H9 (cell line): Measurements from ENCODE around the gene CBX8. TPM values are rescaled to one million over a fixed set of nuclear protein-coding genes. Genes with fewer than 3 reads are reported as not detected.

Source experiments
- DNase-seq: peaks from one replicate; pipeline ENCODE4 v3.0.0-alpha.2; 2017
- H2AFZ ChIP-seq: one replicate; pipeline ENCODE4 v1.6.1; 2013; ENCODE audit warnings: mild to moderate bottlenecking, low read length, control low read depth, moderate library complexity
- H2AK5ac ChIP-seq: 2 replicates; pipeline ENCODE4 v1.6.1; 2013; ENCODE audit warnings: low read length, control low read depth, mixed read lengths; ENCODE audit not compliant: insufficient read length
- H2BK120ac ChIP-seq: one replicate; pipeline ENCODE4 v1.6.1; 2013; ENCODE audit warnings: low read depth, mild to moderate bottlenecking, low read length, control low read depth, inconsistent platforms; ENCODE audit not compliant: poor library complexity, severe bottlenecking
- H2BK12ac ChIP-seq: 2 replicates; pipeline ENCODE4 v1.6.1; 2013; ENCODE audit warnings: low read length, control low read depth, mixed read lengths, low read depth; ENCODE audit not compliant: insufficient read length
- H2BK15ac ChIP-seq: 2 replicates; pipeline ENCODE4 v1.6.1; 2013; ENCODE audit warnings: low read depth, low read length, control low read depth
- H2BK20ac ChIP-seq: one replicate; pipeline ENCODE4 v1.6.1; 2013; ENCODE audit warnings: low read depth, mild to moderate bottlenecking, low read length, control low read depth, inconsistent platforms; ENCODE audit not compliant: poor library complexity, severe bottlenecking
- H2BK5ac ChIP-seq: 2 replicates; pipeline ENCODE4 v1.6.1; 2013; ENCODE audit warnings: low read length, control low read depth, mixed read lengths; ENCODE audit not compliant: insufficient read length
- H3K14ac ChIP-seq: 2 replicates; pipeline ENCODE4 v1.6.1; 2013; ENCODE audit warnings: low read length, control low read depth; ENCODE audit not compliant: insufficient read depth
- H3K18ac ChIP-seq: 2 replicates; pipeline ENCODE4 v1.6.1; 2013; ENCODE audit warnings: low read depth, mild to moderate bottlenecking, mixed read lengths, low read length, control low read depth; ENCODE audit not compliant: insufficient read length
- H3K23ac ChIP-seq: 2 replicates; pipeline ENCODE4 v1.6.1; 2013; ENCODE audit warnings: low read length, control low read depth, mixed read lengths, low read depth; ENCODE audit not compliant: insufficient read length
- H3K23me2 ChIP-seq: 2 replicates; pipeline ENCODE4 v1.6.1; 2013; ENCODE audit warnings: low read depth, mild to moderate bottlenecking, mixed read lengths, low read length, control low read depth; ENCODE audit not compliant: insufficient read length, poor library complexity, severe bottlenecking
- H3K27ac ChIP-seq: 2 replicates; pipeline ENCODE4 v1.5.1; 2013; ENCODE audit warnings: low read length, control low read depth, mixed read lengths, low read depth; ENCODE audit not compliant: insufficient read length
- H3K27me3 ChIP-seq: 2 replicates; pipeline ENCODE4 v1.6.1; 2013; ENCODE audit warnings: low read length, control low read depth, inconsistent platforms; ENCODE audit not compliant: insufficient read depth
- H3K4ac ChIP-seq: 2 replicates; pipeline ENCODE4 v1.6.1; 2013; ENCODE audit warnings: low read depth, mild to moderate bottlenecking, control low read depth, inconsistent platforms, low read length, moderate library complexity
- H3K4me1 ChIP-seq: 2 replicates; pipeline ENCODE4 v1.6.1; 2013; ENCODE audit warnings: low read length, control low read depth, inconsistent platforms; ENCODE audit not compliant: insufficient read depth
- H3K4me2 ChIP-seq: 2 replicates; pipeline ENCODE4 v1.6.1; 2013; ENCODE audit warnings: low read length, control low read depth, mixed read lengths; ENCODE audit not compliant: insufficient read length, insufficient read depth
- H3K56ac ChIP-seq: 2 replicates; pipeline ENCODE4 v1.6.1; 2013; ENCODE audit warnings: low read depth, mild to moderate bottlenecking, mixed read lengths, low read length, control low read depth; ENCODE audit not compliant: insufficient read length
- H3K79me1 ChIP-seq: 2 replicates; pipeline ENCODE4 v1.6.1; 2013; ENCODE audit warnings: low read depth, mild to moderate bottlenecking, moderate library complexity, low read length, control low read depth, inconsistent platforms; ENCODE audit not compliant: insufficient read depth, poor library complexity, severe bottlenecking
- H3K79me2 ChIP-seq: 2 replicates; pipeline ENCODE4 v1.6.1; 2013; ENCODE audit warnings: low read length, control low read depth, inconsistent platforms; ENCODE audit not compliant: insufficient read depth
- H3K9ac ChIP-seq: 2 replicates; pipeline ENCODE4 v1.6.1; 2013; ENCODE audit warnings: low read length, control low read depth, mixed read lengths; ENCODE audit not compliant: insufficient read length; ENCODE audit errors: extremely low read depth
- H3K9me3 ChIP-seq: one replicate; pipeline ENCODE4 v1.6.1; 2013; ENCODE audit warnings: low read depth, low read length, inconsistent platforms; ENCODE audit not compliant: control insufficient read depth
- H3T11ph ChIP-seq: one replicate; pipeline ENCODE4 v1.6.1; 2013; ENCODE audit warnings: mild to moderate bottlenecking, low read length, control low read depth, inconsistent platforms
- H4K20me1 ChIP-seq: one replicate; pipeline ENCODE4 v1.6.1; 2013; ENCODE audit not compliant: control insufficient read depth, insufficient read length, insufficient read depth
- H4K5ac ChIP-seq: 2 replicates; pipeline ENCODE4 v1.6.1; 2013; ENCODE audit warnings: low read depth, mild to moderate bottlenecking, mixed read lengths, low read length, control low read depth; ENCODE audit not compliant: insufficient read length
- H4K8ac ChIP-seq: replicated peaks from 2 replicates; pipeline ENCODE4 v1.6.1; 2013; ENCODE audit warnings: low read length, control low read depth, mixed read lengths, low read depth; ENCODE audit not compliant: insufficient read length
- H4K91ac ChIP-seq: 2 replicates; pipeline ENCODE4 v1.6.1; 2013; ENCODE audit warnings: low read depth, mild to moderate bottlenecking, moderate library complexity, mixed read lengths, low read length, control low read depth; ENCODE audit not compliant: insufficient read length
- H3K27ac Mint-ChIP-seq, 3 experiments: 2 replicates in 2 of 3; 3 replicates in 1 of 3; pipeline ENCODE4 v1.8.0; 2020 to 2021; ENCODE audit warnings: mixed read lengths in 3 of 3, mild to moderate bottlenecking in 1 of 3, moderate library complexity in 1 of 3
- H3K27me3 Mint-ChIP-seq: 2 replicates; pipeline ENCODE4 v1.8.0; 2021; ENCODE audit warnings: low read depth, mild to moderate bottlenecking, moderate library complexity, mixed read lengths
- H3K36me3 Mint-ChIP-seq, 3 experiments: 2 replicates in 2 of 3; 3 replicates in 1 of 3; pipeline ENCODE4 v1.8.0; 2020 to 2021; ENCODE audit warnings: low read depth in 3 of 3, mixed read lengths in 3 of 3; ENCODE audit not compliant: insufficient read depth in 1 of 3
- H3K4me1 Mint-ChIP-seq, 2 experiments: 2 replicates each; pipeline ENCODE4 v1.8.0; 2020; ENCODE audit warnings: mixed read lengths in 2 of 2
- H3K4me3 Mint-ChIP-seq, 2 experiments: 2 replicates in 1 of 2; 3 replicates in 1 of 2; pipeline ENCODE4 v1.8.0; 2020 to 2021; ENCODE audit warnings: mild to moderate bottlenecking in 2 of 2, mixed read lengths in 2 of 2, moderate library complexity in 1 of 2
- H3K9me3 Mint-ChIP-seq, 2 experiments: 2 replicates in 1 of 2; 3 replicates in 1 of 2; pipeline ENCODE4 v1.8.0; 2020; ENCODE audit warnings: mild to moderate bottlenecking in 2 of 2, mixed read lengths in 2 of 2, moderate library complexity in 1 of 2
- WGBS: extraction: QIAGEN DNeasy Blood & Tissue Kit; methylation state at CpG from one replicate; pipeline ENCODE4 v1.1.7; 2013; ENCODE audit warnings: missing lambda C conversion rate, low lambda C conversion rate, mixed read lengths; ENCODE audit not compliant: insufficient read length; ENCODE audit errors: extremely low coverage; 5-methylcytosine and 5-hydroxymethylcytosine counted together
- total RNA-seq: library from RNA; stranded (reverse); gene quantifications from 2 replicates; pipeline ENCODE4 v1.2.1, GENCODE V29; 2021
- TF ChIP-seq, protein P1 (sequence below): fragments of 200-600 bp; sonication (generic); conservative IDR thresholded peaks from 3 replicates; pipeline ENCODE4 v1.8.0; 2021; ENCODE audit warnings: antibody characterized with exemption, mild to moderate bottlenecking

The CBX8 gene
- total RNA-seq, 1 experiment from 2014 or later, result 1.2 TPM

DNA sequence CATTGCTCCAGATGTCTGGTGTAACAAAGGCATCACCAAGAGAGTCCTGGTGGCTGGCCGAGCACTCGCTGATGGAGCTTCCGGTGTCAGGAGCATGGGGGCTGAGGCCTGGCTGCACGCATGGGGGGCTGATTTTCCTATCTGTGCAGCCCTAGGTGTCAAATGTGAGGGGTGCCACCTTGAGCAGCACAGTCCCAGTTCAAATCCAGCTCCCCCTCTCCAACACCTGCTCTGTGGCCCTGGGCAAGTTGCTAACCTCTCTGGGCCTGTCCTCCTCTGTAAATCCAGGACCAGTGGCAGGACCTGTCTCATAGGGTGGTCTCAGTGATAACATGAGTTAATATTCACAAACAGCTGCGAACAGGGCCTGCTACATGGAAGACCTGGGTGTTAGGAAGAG is 53.3 kb downstream of the CBX8 start:
- no peak overlapping the region for H3K9ac ChIP-seq
- peaks cover 2% of the 10 kb centered on the region; the same call in 1 of the 2 replicates for H3K4me1 ChIP-seq
- H3K79me1 ChIP-seq, result no peaks in the 10 kb centered on the region
- H2BK12ac ChIP-seq, result no peak overlapping the region
- H3K18ac ChIP-seq, result no peak overlapping the region
- TF ChIP-seq, protein P1, sequence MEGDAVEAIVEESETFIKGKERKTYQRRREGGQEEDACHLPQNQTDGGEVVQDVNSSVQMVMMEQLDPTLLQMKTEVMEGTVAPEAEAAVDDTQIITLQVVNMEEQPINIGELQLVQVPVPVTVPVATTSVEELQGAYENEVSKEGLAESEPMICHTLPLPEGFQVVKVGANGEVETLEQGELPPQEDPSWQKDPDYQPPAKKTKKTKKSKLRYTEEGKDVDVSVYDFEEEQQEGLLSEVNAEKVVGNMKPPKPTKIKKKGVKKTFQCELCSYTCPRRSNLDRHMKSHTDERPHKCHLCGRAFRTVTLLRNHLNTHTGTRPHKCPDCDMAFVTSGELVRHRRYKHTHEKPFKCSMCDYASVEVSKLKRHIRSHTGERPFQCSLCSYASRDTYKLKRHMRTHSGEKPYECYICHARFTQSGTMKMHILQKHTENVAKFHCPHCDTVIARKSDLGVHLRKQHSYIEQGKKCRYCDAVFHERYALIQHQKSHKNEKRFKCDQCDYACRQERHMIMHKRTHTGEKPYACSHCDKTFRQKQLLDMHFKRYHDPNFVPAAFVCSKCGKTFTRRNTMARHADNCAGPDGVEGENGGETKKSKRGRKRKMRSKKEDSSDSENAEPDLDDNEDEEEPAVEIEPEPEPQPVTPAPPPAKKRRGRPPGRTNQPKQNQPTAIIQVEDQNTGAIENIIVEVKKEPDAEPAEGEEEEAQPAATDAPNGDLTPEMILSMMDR, result no peak
- H3K27me3 ChIP-seq, result peaks cover 19% of the 10 kb centered on the region
- no peaks in the 10 kb centered on the region for H3K9me3 ChIP-seq
- Mint-ChIP-seq H3K36me3 (no peaks in the 10 kb centered on the region), H3K27ac (no peak overlapping the region), H3K27me3 (peaks cover 89% of the 10 kb centered on the region), H3K4me1 (peaks cover 12 to 23% of the 10 kb centered on the region in 2 experiments), H3K4me3 (no peak overlapping the region), H3K9me3 (no peaks in the 10 kb centered on the region; a peak in 1 of 5 replicates)
- no peaks in the 10 kb centered on the region for H3K79me2 ChIP-seq
- no peak overlapping the region for H4K8ac ChIP-seq
- no peak overlapping the region for H3K4ac ChIP-seq
- no peak overlapping the region for H2BK20ac ChIP-seq
- H2AFZ ChIP-seq, result no peak overlapping the region
- no peak for DNase-seq
- no peak overlapping the region for H3K14ac ChIP-seq
- no peak overlapping the region for H2BK120ac ChIP-seq
- H3K23ac ChIP-seq, result no peak overlapping the region
- no peak overlapping the region for H2AK5ac ChIP-seq
- H4K20me1 ChIP-seq, result peaks cover 5% of the 10 kb centered on the region
- H2BK15ac ChIP-seq, result no peak overlapping the region
- no peak overlapping the region for H3K56ac ChIP-seq
- no CpG with 5 or more reads among the region's 5 CpGs for WGBS
- H3K4me2 ChIP-seq, result no peak overlapping the region
- H4K5ac ChIP-seq, result no peak overlapping the region
- no peak overlapping the region for H2BK5ac ChIP-seq
- no peak overlapping the region for H4K91ac ChIP-seq
- no peak overlapping the region for H3K27ac ChIP-seq
- H3K23me2 ChIP-seq, result peaks cover 16% of the 10 kb centered on the region
- H3T11ph ChIP-seq, result no peak overlapping the region
